Heart left ventricle (tissue), 13 donors: ENCODE results near the gene IAH1.

Experiments
- POLR2A ChIP-seq, 2 donors: fragments of 450-650 bp; IDR thresholded peaks; one replicate each; pipeline ENCODE4 v1.6.1; 2017; ENCODE audit warnings: antibody characterized with exemption in 2 of 2, mild to moderate bottlenecking in 2 of 2, moderate library complexity in 2 of 2
- TF ChIP-seq, protein P1 (sequence below), 12 donors: fragments of 200-600 bp; sonication (generic) in 4 of 12; IDR thresholded peaks; one replicate each; pipeline versions ENCODE4 v1.5.0 to v1.8.0; 2018 to 2022; ENCODE audit warnings: antibody characterized with exemption in 12 of 12, mild to moderate bottlenecking in 5 of 12
- donor health status: ischemic (EF 13 %, LVEDD 7.1; RV severe dilation, severe dysfunction).
- donor health status: DM: no; HTN: yes; CAD: no.
- donor health status: DM: no; HTN: no; CAD: no.
- donor health status: ischemic (EF 25% LVEDD 6.9; RV normal size, moderate dysfunction).
- donor health status: ischemic (EF 25% LVEDD 5.7; RV mildly dilated, moderate dysfunction).
- donor health status: ischemic (EF 35%, LVEDD 5.7; RV mildly dilated, moderate dysfunction).
- donor health status: nonischemic (EF 11% LVEDD 7.7; RV severe dilation, severe dysfunction).
- donor health status: DM: yes; HTN: yes; CAD: no.
- donor health status: PGD.
- donor health status: ischemic (EF 29% LVEDD 5.4; RV normal size, mild dysfunction).
- donor health status: nonischemic (EF 23%, LVEDD 6.1; RV moderate dilation, normal function).

- TF ChIP-seq, protein P1, sequence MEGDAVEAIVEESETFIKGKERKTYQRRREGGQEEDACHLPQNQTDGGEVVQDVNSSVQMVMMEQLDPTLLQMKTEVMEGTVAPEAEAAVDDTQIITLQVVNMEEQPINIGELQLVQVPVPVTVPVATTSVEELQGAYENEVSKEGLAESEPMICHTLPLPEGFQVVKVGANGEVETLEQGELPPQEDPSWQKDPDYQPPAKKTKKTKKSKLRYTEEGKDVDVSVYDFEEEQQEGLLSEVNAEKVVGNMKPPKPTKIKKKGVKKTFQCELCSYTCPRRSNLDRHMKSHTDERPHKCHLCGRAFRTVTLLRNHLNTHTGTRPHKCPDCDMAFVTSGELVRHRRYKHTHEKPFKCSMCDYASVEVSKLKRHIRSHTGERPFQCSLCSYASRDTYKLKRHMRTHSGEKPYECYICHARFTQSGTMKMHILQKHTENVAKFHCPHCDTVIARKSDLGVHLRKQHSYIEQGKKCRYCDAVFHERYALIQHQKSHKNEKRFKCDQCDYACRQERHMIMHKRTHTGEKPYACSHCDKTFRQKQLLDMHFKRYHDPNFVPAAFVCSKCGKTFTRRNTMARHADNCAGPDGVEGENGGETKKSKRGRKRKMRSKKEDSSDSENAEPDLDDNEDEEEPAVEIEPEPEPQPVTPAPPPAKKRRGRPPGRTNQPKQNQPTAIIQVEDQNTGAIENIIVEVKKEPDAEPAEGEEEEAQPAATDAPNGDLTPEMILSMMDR (IDR thresholded peaks at IDR 0.05): no peak
- TF ChIP-seq POLR2A (IDR thresholded peaks at IDR 0.05): no peak
These were observed 62.2 kb downstream of the IAH1 start for GRCh38 chr2:9536504-9536903.
